IMR-90 (cell line): ENCODE data around the gene NUDT7. TPM values are rescaled to one million over a fixed set of nuclear protein-coding genes. Genes with fewer than 3 reads are reported as not detected.

Experiments used
- ATAC-seq: fragments of 200-7000 bp; cut with Tn5 transposase; 2 replicates; pipeline ENCODE4 v1.9.1; 2020; ENCODE audit warnings: low read depth, mild to moderate bottlenecking, moderate library complexity
- BruUV-seq: library from RNA; stranded (reverse); fragments of 400-500 nt; replicated peaks from 2 replicates; lab custom pipeline; 2021; lab: Mats Ljungman, UMichigan
- CTCF ChIA-PET: fragments of 300-600 bp; formaldehyde crosslinking; extraction: SDS; loops from one replicate; lab custom pipeline; 2021; ENCODE audit warnings: antibody characterized with exemption; lab: Yijun Ruan, JAX
- POLR2A ChIA-PET: fragments of 300-600 bp; sonication (Branson Sonifier 250); formaldehyde crosslinking; loops from one replicate; lab custom pipeline; 2022; ENCODE audit warnings: antibody characterized with exemption; ENCODE audit not compliant: unreplicated experiment; lab: Charles Lee
- DNase-seq: peaks from one replicate; pipeline ENCODE4 v3.0.0; 2013
- H2AFZ ChIP-seq: replicated peaks from 2 replicates; pipeline ENCODE3; 2013; ENCODE audit warnings: low read length, mild to moderate bottlenecking; ENCODE audit not compliant: poor library complexity
- H2AK5ac ChIP-seq: 2 replicates; pipeline ENCODE4 v1.6.1; 2013; ENCODE audit warnings: low read depth, low read length, inconsistent platforms
- H2AK9ac ChIP-seq: replicated peaks from 2 replicates; pipeline ENCODE3; 2013; ENCODE audit warnings: mild to moderate bottlenecking, low read depth, low read length, moderate library complexity; ENCODE audit not compliant: poor library complexity
- H2BK120ac ChIP-seq: 2 replicates; pipeline ENCODE4 v1.6.1; 2013; ENCODE audit warnings: low read depth, low read length, inconsistent platforms
- H2BK15ac ChIP-seq: 3 replicates; pipeline ENCODE4 v1.6.1; 2013; ENCODE audit warnings: low read depth, low read length, inconsistent platforms
- H2BK20ac ChIP-seq: 2 replicates; pipeline ENCODE4 v1.6.1; 2013; ENCODE audit warnings: low read depth, mild to moderate bottlenecking, inconsistent platforms, low read length, moderate library complexity
- H2BK5ac ChIP-seq: 2 replicates; pipeline ENCODE4 v1.6.1; 2013; ENCODE audit warnings: mild to moderate bottlenecking, low read depth, low read length, inconsistent platforms; ENCODE audit not compliant: poor library complexity, severe bottlenecking
- H3K14ac ChIP-seq: replicated peaks from 2 replicates; pipeline ENCODE4 v1.6.1; 2013; ENCODE audit warnings: low read depth, low read length, inconsistent platforms
- H3K18ac ChIP-seq: 2 replicates; pipeline ENCODE4 v1.6.1; 2013; ENCODE audit warnings: low read depth, low read length, control low read depth
- H3K23ac ChIP-seq: 2 replicates; pipeline ENCODE4 v1.6.1; 2013; ENCODE audit warnings: low read depth, low read length, inconsistent platforms
- H3K27ac ChIP-seq: 2 replicates; pipeline ENCODE4 v1.5.1; 2013; ENCODE audit warnings: mild to moderate bottlenecking, control low read depth, low read length; ENCODE audit not compliant: insufficient read depth
- H3K27me3 ChIP-seq: 2 replicates; pipeline ENCODE4 v1.6.1; 2013; ENCODE audit warnings: low read length; ENCODE audit not compliant: control insufficient read depth, insufficient read depth
- H3K36me3 ChIP-seq: 2 replicates; pipeline ENCODE4 v1.6.1; 2013; ENCODE audit warnings: low read length, mixed read lengths; ENCODE audit not compliant: control insufficient read depth, insufficient read depth
- H3K4ac ChIP-seq: 2 replicates; pipeline ENCODE4 v1.6.1; 2013; ENCODE audit warnings: low read depth, low read length, inconsistent platforms
- H3K4me1 ChIP-seq: 2 replicates; pipeline ENCODE4 v1.6.1; 2013; ENCODE audit warnings: low read length, mixed read lengths; ENCODE audit not compliant: control insufficient read depth, insufficient read depth
- H3K4me2 ChIP-seq: 2 replicates; pipeline ENCODE4 v1.6.1; 2013; ENCODE audit warnings: low read depth, mild to moderate bottlenecking, control low read depth, low read length, moderate library complexity
- H3K4me3 ChIP-seq: 2 replicates; pipeline ENCODE4 v1.5.1; 2013; ENCODE audit warnings: low read depth, mild to moderate bottlenecking, control low read depth, low read length, moderate library complexity; ENCODE audit not compliant: insufficient read depth
- H3K56ac ChIP-seq: 2 replicates; pipeline ENCODE4 v1.6.1; 2013; ENCODE audit warnings: low read length, inconsistent platforms; ENCODE audit not compliant: insufficient read depth; ENCODE audit errors: extremely low read depth
- H3K79me1 ChIP-seq, 2 experiments: 2 replicates each; pipeline ENCODE4 v1.6.1; 2013; ENCODE audit warnings: low read length in 2 of 2, inconsistent platforms in 1 of 2, low read depth in 1 of 2
- H3K9ac ChIP-seq: 2 replicates; pipeline ENCODE4 v1.6.1; 2013; ENCODE audit warnings: low read depth, low read length, control low read depth
- H3K9me1 ChIP-seq: 2 replicates; pipeline ENCODE4 v1.6.1; 2013; ENCODE audit warnings: low read length, inconsistent platforms; ENCODE audit not compliant: insufficient read depth
- H3K9me3 ChIP-seq: 2 replicates; pipeline ENCODE4 v1.6.1; 2013; ENCODE audit warnings: low read length; ENCODE audit not compliant: control insufficient read depth, insufficient read depth
- H4K20me1 ChIP-seq: 2 replicates; pipeline ENCODE4 v1.6.1; 2013; ENCODE audit warnings: low read length, inconsistent platforms; ENCODE audit not compliant: insufficient read depth
- H4K5ac ChIP-seq: 2 replicates; pipeline ENCODE4 v1.6.1; 2013; ENCODE audit warnings: mild to moderate bottlenecking, low read depth, low read length, control low read depth
- H4K8ac ChIP-seq, 2 experiments: 2 replicates each; pipeline ENCODE4 v1.6.1; 2013; ENCODE audit warnings: low read depth in 2 of 2, low read length in 2 of 2, control low read depth in 1 of 2, inconsistent platforms in 1 of 2
- H4K91ac ChIP-seq: 2 replicates; pipeline ENCODE4 v1.6.1; 2013; ENCODE audit warnings: low read depth, low read length, inconsistent platforms; ENCODE audit not compliant: insufficient read depth
- RFX5 ChIP-seq: IDR thresholded peaks from 2 replicates; pipeline ENCODE4 v1.8.0; 2012; ENCODE audit warnings: low read depth, mild to moderate bottlenecking, low read length, moderate library complexity
- WGBS, 2 experiments: methylation state at CpG; one replicate each; pipeline versions ENCODE4 v1.1.5 to v1.1.7; 2013; ENCODE audit warnings: missing lambda C conversion rate in 2 of 2; ENCODE audit not compliant: insufficient read length in 1 of 2; ENCODE audit errors: extremely low coverage in 2 of 2; 5-methylcytosine and 5-hydroxymethylcytosine counted together
- dilution Hi-C: fragments of 300-500 bp; cut with HindIII; formaldehyde crosslinking; loops from one replicate; pipeline ENCODE4 v1.14.3; 2018; ENCODE audit warnings: low sequenced_read_pairs; ENCODE audit not compliant: unreplicated experiment
- in situ Hi-C: fragments of 300-500 bp; cut with MboI; formaldehyde crosslinking; loops from 3 replicates; pipeline ENCODE4 v1.14.3; 2019; ENCODE audit warnings: low sequenced_read_pairs, inconsistent platforms, mixed read lengths
- intact Hi-C: fragments of 100-400 bp; cut with micrococcal nuclease; formaldehyde crosslinking; loops from 2 replicates; pipeline ENCODE4 v1.10.0; 2022
- polyA plus RNA-seq, 3 experiments: library from polyadenylated mRNA; depleted of rRNA; stranded (reverse); fragments of >200 nt; gene quantifications; 2 replicates each; pipeline ENCODE4 v1.2.3, GENCODE V29; 2012; ENCODE audit warnings: low replicate concordance in 1 of 3
- total RNA-seq: library from RNA; depleted of rRNA; stranded (reverse); fragments of >200 nt; gene quantifications from 2 replicates; pipeline ENCODE4 v1.2.3, GENCODE V29; 2012

The NUDT7 gene
- total and polyA plus RNA-seq, 2 of the 4 experiments (the other 2 are of a cell fraction): 4.3 to 6.2 TPM

GRCh38 chr16:77767211-77767610 lies 44.9 kb downstream of the NUDT7 start:
- Histone ChIP-seq H3K9me1 (no peaks in the 10 kb centered on the region; the same call in 1 of the 2 replicates), H3K27me3 (no peaks in the 10 kb centered on the region; the same call in 1 of the 2 replicates), H2BK15ac (no peak overlapping the region), H2BK120ac (no peak overlapping the region), H3K79me1 (no peaks in the 10 kb centered on the region), H4K8ac (no peak overlapping the region), H3K4me2 (no peak overlapping the region), H3K27ac (no peak overlapping the region), H3K36me3 (no peaks in the 10 kb centered on the region), H3K9me3 (no peaks in the 10 kb centered on the region), H4K91ac (no peak overlapping the region), H3K56ac (no peak overlapping the region), H3K18ac (no peak overlapping the region), H4K5ac (no peak overlapping the region), H2BK5ac (no peak overlapping the region), H3K4ac (no peak overlapping the region), H2AK5ac (no peak overlapping the region), H2BK20ac (no peak overlapping the region), H3K23ac (no peak overlapping the region), H3K9ac (no peak overlapping the region), H4K20me1 (no peaks in the 10 kb centered on the region), H3K4me1 (peaks cover 4% of the 10 kb centered on the region; the same call in 1 of the 2 replicates), H3K4me3 (no peak overlapping the region), H2AK9ac (no peak overlapping the region), H3K14ac (no peak overlapping the region), H2AFZ (no peak overlapping the region)
- intact Hi-C loops (no loop called here), in situ Hi-C loops (no loop called here), dilution Hi-C loops (no loop called here)
- no peak for ATAC-seq
- DNase-seq: no peak
- BruUV-seq: no TSS peak
- ChIA-PET POLR2A (no interaction called here), CTCF (no interaction called here)
- WGBS, 2 experiments: no CpG with 5 or more reads among the region's 4 CpGs
- TF ChIP-seq RFX5: no peak
